Ovary (tissue), 9 donors: ENCODE measurements around the gene NKX6-1. TPM values are rescaled to one million over a fixed set of nuclear protein-coding genes. Genes with fewer than 3 reads are reported as not detected.

Experiments used
- DNase-seq, 5 donors: peaks; one replicate each; pipeline ENCODE4 v3.0.0-alpha.2; 2019 to 2020
- H3K27ac ChIP-seq, 2 donors: fragments of 200-600 bp; one replicate each; pipeline versions ENCODE4 v1.5.1 to v1.8.0; 2019 to 2022
- H3K27me3 ChIP-seq: fragments of 200-600 bp; one replicate; pipeline ENCODE4 v1.8.0; 2022
- H3K36me3 ChIP-seq: fragments of 200-600 bp; sonication (generic); one replicate; pipeline ENCODE4 v1.5.1; 2019
- H3K4me1 ChIP-seq: one replicate; pipeline ENCODE4 v1.8.1; 2013; ENCODE audit warnings: mild to moderate bottlenecking, moderate library complexity; ENCODE audit not compliant: insufficient read depth
- H3K4me3 ChIP-seq: fragments of 200-600 bp; sonication (generic); one replicate; pipeline ENCODE4 v1.5.1; 2017
- H3K9me3 ChIP-seq, 2 donors: fragments of 200-600 bp in 1 of 2; sonication (generic) in 1 of 2; one replicate each; pipeline versions ENCODE4 v1.5.1 to v1.8.1; 2013 to 2019; ENCODE audit warnings: mild to moderate bottlenecking in 1 of 2, moderate library complexity in 1 of 2
- CTCF ChIP-seq, 3 donors: fragments of 450-650 bp in 2 of 3; fragments of 200-600 bp in 1 of 3; IDR thresholded peaks; one replicate each; pipeline versions ENCODE4 v1.5.1 to v1.8.0; 2016 to 2022; ENCODE audit warnings: antibody characterized with exemption in 3 of 3, mild to moderate bottlenecking in 1 of 3
- EP300 ChIP-seq: sonication (generic); formaldehyde crosslinking; IDR thresholded peaks from one replicate; pipeline ENCODE4 v1.6.1; 2017; ENCODE audit warnings: antibody characterized with exemption
- POLR2A ChIP-seq: fragments of 450-650 bp; IDR thresholded peaks from one replicate; pipeline ENCODE4 v1.6.1; 2017; ENCODE audit warnings: antibody characterized with exemption, mild to moderate bottlenecking, moderate library complexity
- WGBS, 3 donors: extraction: QIAGEN DNeasy Blood & Tissue Kit in 1 of 3; methylation state at CpG; one replicate each; pipeline versions ENCODE4 v1.1.5 to v1.1.7; 2013 to 2017; 5-methylcytosine and 5-hydroxymethylcytosine counted together
- intact Hi-C, 4 donors: fragments of 100-400 bp; cut with DNase I; formaldehyde crosslinking; loops; one replicate each; pipeline versions ENCODE4 v1.11.0 to v1.15.1; 2022 to 2023
- polyA plus RNA-seq, 2 donors: library from polyadenylated mRNA; stranded (reverse); fragments of 200-250 nt in 1 of 2; fragments of 350-450 nt in 1 of 2; fragmentation: Illumina TruSeq in 1 of 2; extraction: RNeasy Lipid Tissue Mini Kit (QIAGEN cat#74804) in 1 of 2; gene quantifications; one replicate each; pipeline ENCODE4 v1.2.3, GENCODE V29; 2013 to 2014
- total RNA-seq, 7 donors: library from RNA; depleted of rRNA in 2 of 7; stranded (reverse); fragments of >200 nt in 2 of 7; fragmentation: NEBNext Ultra II Directional in 3 of 7; extraction: Animal tissue kit (Norgen Biotek cat#: 25700) in 3 of 7; gene quantifications; one replicate each; pipeline versions ENCODE4 v1.1.0 to v1.2.4, GENCODE V29; 2016 to 2023
- donor health status: DM: no; HTN: no; CAD: no; lungs with moderate emphysema.
- donor health status: DM: no; HTN: no; CAD: no.
- donor health status: Bipolar disorder and iron deficiency.
- donor health status: DM: yes; HTN: yes; CAD: no.
- donor health status: DM: no; HTN: no; CAD: no.
- donor health status: DM: yes; HTN: yes; CAD: no.

NKX6-1 gene
- total and polyA plus RNA-seq, 9 donors = 0.04 to 0.40 (median 0.14) TPM; not detected in 3

GRCh38 chr4:84480082-84480481, 19.0 kb downstream of the NKX6-1 start:
- Histone ChIP-seq H3K4me3 (no peak overlapping the region), H3K4me1 (peaks cover 2% of the 10 kb centered on the region), H3K27me3 (no peaks in the 10 kb centered on the region), H3K9me3 (peaks cover 0 to 6% of the 10 kb centered on the region in 2 donors), H3K36me3 (no peaks in the 10 kb centered on the region), H3K27ac (no peak overlapping the region)
- 30 to 47% (median 32%) methylated on average over 4 of the region's 4 CpGs for WGBS, 3 donors
- intact Hi-C loops = no loop called here
- TF ChIP-seq POLR2A (no peak), CTCF (IDR thresholded peaks at IDR 0.05) (no peak), EP300 (no peak)
- no peak for DNase-seq

DNA sequence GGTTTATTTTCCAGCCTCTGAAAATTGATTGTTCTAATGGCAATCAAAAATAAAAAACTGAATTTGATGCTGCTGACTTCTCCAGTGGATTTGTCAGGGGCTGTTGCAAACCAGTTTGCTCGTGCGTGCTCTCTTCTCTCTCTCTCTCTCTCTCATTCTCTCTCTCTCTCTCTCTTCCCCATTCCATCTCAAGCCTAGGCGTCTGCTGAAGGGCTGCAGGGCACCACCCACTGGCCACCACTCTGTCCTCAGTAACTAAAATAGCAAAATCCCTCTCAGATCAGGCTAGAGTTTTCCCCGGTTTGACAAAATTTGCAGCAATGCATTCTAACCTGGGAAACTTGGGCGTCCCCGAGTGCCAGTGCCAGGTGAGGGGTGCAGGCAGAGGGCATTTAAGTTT, 19.4 kb downstream of the NKX6-1 start:
- Histone ChIP-seq H3K4me3 (no peak overlapping the region), H3K4me1 (peaks cover 2% of the 10 kb centered on the region), H3K36me3 (no peaks in the 10 kb centered on the region), H3K27ac (no peak overlapping the region), H3K27me3 (no peaks in the 10 kb centered on the region), H3K9me3 (peaks cover 0 to 6% of the 10 kb centered on the region in 2 donors)
- TF ChIP-seq EP300 (no peak), POLR2A (no peak), CTCF (IDR thresholded peaks at IDR 0.05) (no peak)
- intact Hi-C loops = no loop called here
- no peak for DNase-seq
- 34% methylated on average over 6 of the region's 6 CpGs for WGBS, 3 donors

DNA sequence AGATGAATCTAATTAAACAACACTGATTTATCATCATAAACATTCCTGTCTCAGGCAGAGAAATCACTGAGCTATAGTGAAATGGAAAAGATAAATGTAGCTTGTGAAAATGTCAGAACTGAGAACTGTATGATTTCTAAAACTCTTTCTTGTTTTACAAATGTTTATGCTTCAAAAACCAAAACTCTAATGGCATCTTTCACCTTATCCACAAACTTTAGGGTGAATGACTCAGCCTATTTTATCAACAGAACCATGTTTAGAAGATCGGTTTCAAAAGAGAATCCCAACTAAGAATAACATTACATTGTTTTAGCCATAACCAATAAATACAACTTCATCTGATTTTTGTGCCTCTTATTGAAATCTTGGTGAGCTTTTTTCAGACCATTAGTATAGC, 21.4 kb downstream of the NKX6-1 start:
- Histone ChIP-seq H3K9me3 (peaks cover 0 to 6% of the 10 kb centered on the region in 2 donors), H3K4me3 (no peak overlapping the region), H3K4me1 (no peaks in the 10 kb centered on the region), H3K27ac (no peak overlapping the region), H3K27me3 (no peaks in the 10 kb centered on the region), H3K36me3 (no peaks in the 10 kb centered on the region)
- intact Hi-C loops = no loop called here
- WGBS, 3 donors = 5 to 47% (median 11%) methylated on average over 1 of the region's 1 CpG
- DNase-seq = no peak
- TF ChIP-seq CTCF (IDR thresholded peaks at IDR 0.05) = no peak

DNA sequence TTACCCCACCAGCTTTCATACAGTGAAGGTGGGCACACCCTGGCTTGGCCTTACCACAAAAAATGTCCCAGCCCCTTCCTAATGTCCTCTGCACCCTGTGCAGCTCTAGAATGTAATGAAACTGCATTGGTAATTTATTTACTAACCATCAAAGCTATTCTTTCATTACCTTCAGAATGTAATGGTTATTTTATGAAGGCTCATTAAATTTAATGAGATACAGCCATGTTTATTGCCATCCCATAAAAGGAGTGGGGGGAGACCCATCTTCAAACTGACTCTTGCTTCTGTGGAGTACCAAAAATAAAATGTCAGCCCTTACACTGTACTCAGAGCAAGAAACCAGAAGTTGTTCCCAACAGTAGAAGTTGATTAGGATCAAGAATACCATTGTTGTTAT, 25.0 kb downstream of the NKX6-1 start:
- Histone ChIP-seq H3K27me3 (no peaks in the 10 kb centered on the region), H3K9me3 (no peaks in the 10 kb centered on the region), H3K4me3 (no peak overlapping the region), H3K4me1 (no peaks in the 10 kb centered on the region), H3K36me3 (no peaks in the 10 kb centered on the region), H3K27ac (no peak overlapping the region)
- intact Hi-C loops = no loop called here
- no peak for TF ChIP-seq EP300
- TF ChIP-seq POLR2A = no peak
- no peak for TF ChIP-seq CTCF (IDR thresholded peaks at IDR 0.05)
- no peak for DNase-seq

DNA sequence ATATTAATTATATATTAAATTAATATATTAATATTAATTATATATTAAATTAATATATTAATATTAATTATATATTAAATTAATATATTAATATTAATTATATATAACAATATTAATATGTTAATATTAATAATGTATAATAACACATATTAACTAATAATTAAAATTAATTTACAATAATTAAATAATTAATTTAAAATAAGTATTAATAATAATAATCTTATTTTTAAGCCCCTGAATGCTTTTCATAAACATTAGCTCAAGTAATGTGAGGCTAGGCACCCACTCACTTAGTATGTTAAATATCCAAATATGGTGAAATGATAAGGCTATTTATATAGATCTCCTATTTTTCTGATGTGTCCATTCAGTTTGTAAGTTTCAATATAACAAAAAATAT, 26.9 kb downstream of the NKX6-1 start:
- H3K9me3 ChIP-seq = no peaks in the 10 kb centered on the region
- no peaks in the 10 kb centered on the region for H3K27me3 ChIP-seq
- intact Hi-C loops = no loop called here
- H3K27ac ChIP-seq = no peak overlapping the region
- no peak overlapping the region for H3K4me3 ChIP-seq
- no peak for TF ChIP-seq POLR2A
- no peak for TF ChIP-seq EP300
- no peak for TF ChIP-seq CTCF (IDR thresholded peaks at IDR 0.05)
- no peaks in the 10 kb centered on the region for H3K4me1 ChIP-seq
- DNase-seq = no peak
- no peaks in the 10 kb centered on the region for H3K36me3 ChIP-seq
